A549 (cell line): ENCODE measurements around the gene MCTP1. TPM values are rescaled to one million over a fixed set of nuclear protein-coding genes. Genes with fewer than 3 reads are reported as not detected.

Source experiments
- ATAC-seq, 2 experiments: fragments of 200-7000 bp in 1 of 2; fragments of >200 bp in 1 of 2; cut with Nextera tagmentation in 1 of 2; cut with Tn5 transposase in 1 of 2; 3 replicates each; pipeline versions ENCODE4 v1.8.0 to v1.9.1; 2018 to 2020; ENCODE audit warnings: mild to moderate bottlenecking in 1 of 2, moderate library complexity in 1 of 2
- CTCF ChIA-PET: fragments of 300-600 bp; sonication (Branson Sonifier 250); formaldehyde crosslinking; extraction: SDS; loops from one replicate; lab custom pipeline; 2021; ENCODE audit warnings: antibody characterized with exemption, inconsistent platforms; lab: Yijun Ruan, JAX
- POLR2A ChIA-PET: fragments of 350-600 bp; formaldehyde crosslinking; extraction: SDS; loops from one replicate; lab custom pipeline; 2021; ENCODE audit warnings: antibody characterized with exemption, inconsistent platforms; lab: Yijun Ruan, JAX
- DNase-seq, 2 experiments: peaks; one replicate each; pipeline versions ENCODE4 v3.0.0 to v3.0.0-alpha.2; 2011 to 2016; ENCODE audit warnings: low read depth in 1 of 2, low spot score in 1 of 2
- FAIRE-seq: peaks from 2 replicates; lab custom pipeline; 2011; peaks lifted over from hg19 to GRCh38; lab: Jason Lieb, UNC
- H3K27ac ChIP-seq, 2 experiments: fragments of >200 bp; sonication (Bioruptor Twin); formaldehyde crosslinking; 3 replicates each; pipeline ENCODE4 v1.5.1; 2016 to 2017
- H3K4me1 ChIP-seq: fragments of >200 bp; sonication (Bioruptor Twin); formaldehyde crosslinking; 3 replicates; pipeline ENCODE4 v1.6.1; 2016
- H3K4me2 ChIP-seq: fragments of >200 bp; sonication (Bioruptor Twin); formaldehyde crosslinking; 3 replicates; pipeline ENCODE4 v1.6.1; 2016
- H3K4me3 ChIP-seq: fragments of >200 bp; sonication (Bioruptor Twin); formaldehyde crosslinking; 3 replicates; pipeline ENCODE4 v1.5.1; 2016
- H3K9me3 ChIP-seq: fragments of >200 bp; sonication (Bioruptor Twin); formaldehyde crosslinking; 3 replicates; pipeline ENCODE4 v1.6.1; 2016
- CEBPB ChIP-seq, 2 experiments: fragments of >200 bp in 1 of 2; sonication (Bioruptor Twin) in 1 of 2; formaldehyde crosslinking in 1 of 2; IDR thresholded peaks; 2 replicates each; pipeline ENCODE4 v1.6.1; 2012 to 2016
- CHD2 ChIP-seq: fragments of 150-350 bp; IDR thresholded peaks from 2 replicates; pipeline ENCODE4 v1.6.1; 2014; ENCODE audit warnings: low read length; ENCODE audit not compliant: partially characterized antibody
- FOSL2 ChIP-seq, 2 experiments: fragments of 450-650 bp in 1 of 2; fragments of >200 bp in 1 of 2; sonication (Bioruptor Twin) in 1 of 2; formaldehyde crosslinking; IDR thresholded peaks; 2 replicates each; pipeline versions ENCODE4 v1.5.0 to v1.6.1; 2016 to 2020; ENCODE audit warnings: mild to moderate bottlenecking in 1 of 2, moderate library complexity in 1 of 2
- HOXB5 ChIP-seq: fragments of 250-450 bp; sonication (Bioruptor Pico); IDR thresholded peaks from 2 replicates; pipeline ENCODE4 v1.5.0; 2020; ENCODE audit warnings: mild to moderate bottlenecking, moderate library complexity
- JUN ChIP-seq, 2 experiments: fragments of >200 bp; sonication (Bioruptor Twin); formaldehyde crosslinking; IDR thresholded peaks; 2 replicates in 1 of 2; 3 replicates in 1 of 2; pipeline ENCODE4 v1.6.1; 2016 to 2017
- JUNB ChIP-seq: fragments of >200 bp; sonication (Bioruptor Twin); formaldehyde crosslinking; IDR thresholded peaks from 2 replicates; pipeline ENCODE4 v1.6.1; 2016
- KDM1A ChIP-seq: fragments of 200-600 bp; sonication (generic); IDR thresholded peaks from 2 replicates; pipeline ENCODE4 v1.6.1; 2016; ENCODE audit warnings: low read depth, mild to moderate bottlenecking
- KDM5A ChIP-seq: fragments of 200-600 bp; sonication (generic); IDR thresholded peaks from 2 replicates; pipeline ENCODE4 v1.6.1; 2016; ENCODE audit warnings: antibody characterized with exemption, mild to moderate bottlenecking
- MAX ChIP-seq: IDR thresholded peaks from 2 replicates; pipeline ENCODE4 v1.6.1; 2012
- NFE2L2 ChIP-seq: fragments of 150-350 bp; conservative IDR thresholded peaks from 2 replicates; pipeline ENCODE4 v1.6.1; 2014; ENCODE audit warnings: low read length
- NPAS2 ChIP-seq: fragments of 250-450 bp; sonication (Bioruptor Pico); IDR thresholded peaks from 2 replicates; pipeline ENCODE4 v1.8.0; 2022; ENCODE audit warnings: mild to moderate bottlenecking, moderate library complexity, borderline replicate concordance
- PHF8 ChIP-seq: fragments of 200-600 bp; sonication (generic); IDR thresholded peaks from 2 replicates; pipeline ENCODE4 v1.6.1; 2016; ENCODE audit warnings: low read depth, mild to moderate bottlenecking, antibody characterized with exemption, moderate library complexity, borderline replicate concordance
- RAD21 ChIP-seq, 2 experiments: fragments of >200 bp in 1 of 2; sonication (Bioruptor Twin) in 1 of 2; formaldehyde crosslinking in 1 of 2; IDR thresholded peaks in 1 of 2; conservative IDR thresholded peaks in 1 of 2; 2 replicates in 1 of 2; 3 replicates in 1 of 2; pipeline ENCODE4 v1.6.1; 2012 to 2018; ENCODE audit warnings: inconsistent platforms in 1 of 2
- RARB ChIP-seq: fragments of 250-450 bp; sonication (Bioruptor Pico); IDR thresholded peaks from 2 replicates; pipeline ENCODE4 v1.8.0; 2021; ENCODE audit warnings: mild to moderate bottlenecking, moderate library complexity
- RNF2 ChIP-seq: fragments of 200-600 bp; sonication (generic); IDR thresholded peaks from 2 replicates; pipeline ENCODE4 v1.6.1; 2016; ENCODE audit warnings: low read depth, mild to moderate bottlenecking, antibody characterized with exemption, moderate library complexity, borderline replicate concordance
- SMC3 ChIP-seq: fragments of >200 bp; sonication (Bioruptor Twin); formaldehyde crosslinking; IDR thresholded peaks from 3 replicates; pipeline ENCODE4 v1.6.1; 2018; ENCODE audit warnings: inconsistent platforms
- SREBF2 ChIP-seq: fragments of 450-650 bp; IDR thresholded peaks from 2 replicates; pipeline ENCODE4 v1.6.1; 2014; ENCODE audit warnings: mild to moderate bottlenecking, moderate library complexity
- TFCP2L1 ChIP-seq: fragments of 250-450 bp; sonication (Bioruptor Pico); IDR thresholded peaks from 2 replicates; pipeline ENCODE4 v1.5.0; 2021; ENCODE audit warnings: mild to moderate bottlenecking
- TP53 ChIP-seq: fragments of 250-450 bp; sonication (Bioruptor Pico); IDR thresholded peaks from 2 replicates; pipeline ENCODE4 v1.5.0; 2021; ENCODE audit warnings: mild to moderate bottlenecking, moderate library complexity
- ZC3H11A ChIP-seq: fragments of 450-650 bp; IDR thresholded peaks from 2 replicates; pipeline ENCODE4 v1.6.1; 2014; ENCODE audit warnings: antibody characterized with exemption, mild to moderate bottlenecking
- ZFP36 ChIP-seq: fragments of 450-650 bp; IDR thresholded peaks from 2 replicates; pipeline ENCODE4 v1.6.1; 2014; ENCODE audit warnings: borderline replicate concordance; ENCODE audit not compliant: partially characterized antibody
- ZNF302 ChIP-seq: fragments of 250-450 bp; sonication (Bioruptor Pico); IDR thresholded peaks from 2 replicates; pipeline ENCODE4 v1.9.0; 2021; ENCODE audit warnings: inconsistent platforms, mild to moderate bottlenecking, moderate library complexity
- ZSCAN20 ChIP-seq: fragments of 250-450 bp; sonication (Bioruptor Pico); IDR thresholded peaks from 2 replicates; pipeline ENCODE4 v1.8.0; 2022; ENCODE audit warnings: mild to moderate bottlenecking, moderate library complexity
- WGBS: methylation state at CpG from one replicate; pipeline ENCODE4 v1.1.6; 2017; ENCODE audit errors: missing lambda C conversion rate; 5-methylcytosine and 5-hydroxymethylcytosine counted together
- polyA plus RNA-seq, 4 experiments: library from polyadenylated mRNA; depleted of rRNA in 3 of 4; stranded (reverse); fragments of >200 nt; fragmentation: RNase III in 1 of 4; extraction: RNeasy Plus Mini Kit Qiagen cat#74134 plus additional on column Dnase treatment in 1 of 4; gene quantifications; 2 replicates in 3 of 4; 3 replicates in 1 of 4; pipeline ENCODE4 v1.2.3, GENCODE V29; 2011 to 2017
- TF ChIP-seq, protein P1 (sequence below): fragments of 250-450 bp; sonication (Bioruptor Pico); IDR thresholded peaks from 2 replicates; pipeline ENCODE4 v1.5.0; 2021; ENCODE audit warnings: mild to moderate bottlenecking, moderate library complexity, borderline replicate concordance

The MCTP1 gene
- polyA plus RNA-seq, 2 of the 4 experiments (the other 2 are of a cell fraction): 5.4 to 6.9 TPM

- POLR2A ChIA-PET: no interaction called here
- DNase-seq: no peak
- H3K9me3 ChIP-seq: no peaks in the 10 kb centered on the region
- peaks cover 37% of the 10 kb centered on the region for H3K4me1 ChIP-seq
- no peak for FAIRE-seq
- H3K4me3 ChIP-seq: peak overlapping the region; percentile 48; the same call in 2 of the 3 replicates
- no peak for ATAC-seq
- CTCF ChIA-PET: no interaction called here
- no peak for TF ChIP-seq RNF2
- TF ChIP-seq JUNB: no peak
- no peak for TF ChIP-seq TP53 (CRISPR knock-in tag)
- peak overlapping the region; percentile 82 for H3K4me2 ChIP-seq
- peak overlapping the region; percentile 69 to 74; a peak in 3 of 6 replicates for H3K27ac ChIP-seq
Observed at GRCh38 chr5:95080030-95080429, 204.9 kb downstream of the MCTP1 start.

- WGBS: 93% methylated on average over 2 of the region's 2 CpGs
- FAIRE-seq (no peak), ATAC-seq (no peak), DNase-seq (no peak)
- TF ChIP-seq MAX (no peak), SMC3 (no peak), ZFP36 (no peak), TFCP2L1 (no peak), NPAS2 (CRISPR knock-in tag) (no peak), SREBF2 (no peak), ZNF302 (CRISPR knock-in tag) (no peak)
- Histone ChIP-seq H3K4me2 (no peak overlapping the region; the same call in 2 of the 3 replicates), H3K4me3 (no peak overlapping the region), H3K27ac (no peak overlapping the region), H3K4me1 (peaks cover 26% of the 10 kb centered on the region), H3K9me3 (no peaks in the 10 kb centered on the region)
- CTCF ChIA-PET: no interaction called here
- POLR2A ChIA-PET: no interaction called here
Observed at GRCh38 chr5:95078868-95079267, 206.0 kb downstream of the MCTP1 start.

- WGBS: 85% methylated on average over 8 of the region's 8 CpGs
- Histone ChIP-seq H3K27ac (no peak overlapping the region), H3K4me1 (peaks cover 9% of the 10 kb centered on the region; the same call in 2 of the 3 replicates), H3K9me3 (no peaks in the 10 kb centered on the region), H3K4me3 (no peak overlapping the region), H3K4me2 (no peak overlapping the region)
- no peak for TF ChIP-seq KDM5A
- no peak for TF ChIP-seq FOSL2 (IDR thresholded peaks at IDR 0.05)
- TF ChIP-seq FOSL2 (CRISPR knock-in tag; IDR thresholded peaks at IDR 0.05): no peak
- no peak for TF ChIP-seq ZSCAN20 (CRISPR knock-in tag)
- TF ChIP-seq CHD2: no peak
- no peak for TF ChIP-seq PHF8
- TF ChIP-seq KDM1A: no peak
- TF ChIP-seq, protein P1, sequence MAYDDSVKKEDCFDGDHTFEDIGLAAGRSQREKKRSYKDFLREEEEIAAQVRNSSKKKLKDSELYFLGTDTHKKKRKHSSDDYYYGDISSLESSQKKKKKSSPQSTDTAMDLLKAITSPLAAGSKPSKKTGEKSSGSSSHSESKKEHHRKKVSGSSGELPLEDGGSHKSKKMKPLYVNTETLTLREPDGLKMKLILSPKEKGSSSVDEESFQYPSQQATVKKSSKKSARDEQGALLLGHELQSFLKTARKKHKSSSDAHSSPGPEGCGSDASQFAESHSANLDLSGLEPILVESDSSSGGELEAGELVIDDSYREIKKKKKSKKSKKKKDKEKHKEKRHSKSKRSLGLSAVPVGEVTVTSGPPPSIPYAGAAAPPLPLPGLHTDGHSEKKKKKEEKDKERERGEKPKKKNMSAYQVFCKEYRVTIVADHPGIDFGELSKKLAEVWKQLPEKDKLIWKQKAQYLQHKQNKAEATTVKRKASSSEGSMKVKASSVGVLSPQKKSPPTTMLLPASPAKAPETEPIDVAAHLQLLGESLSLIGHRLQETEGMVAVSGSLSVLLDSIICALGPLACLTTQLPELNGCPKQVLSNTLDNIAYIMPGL (CRISPR knock-in tag): no peak
- no peak for TF ChIP-seq RARB
- no peak for TF ChIP-seq NFE2L2
- TF ChIP-seq JUN (IDR thresholded peaks at IDR 0.05): no peak
- no peak for TF ChIP-seq CEBPB (IDR thresholded peaks at IDR 0.05)
- no peak for TF ChIP-seq RAD21 (conservative IDR thresholded peaks at IDR 0.05 in 1 of 2, IDR thresholded peaks at IDR 0.05 in 1 of 2)
- no peak for TF ChIP-seq ZC3H11A
- TF ChIP-seq HOXB5: no peak
- ChIA-PET POLR2A (no interaction called here), CTCF (no interaction called here)
- DNase-seq (no peak), ATAC-seq (no peak), FAIRE-seq (no peak)
Observed at GRCh38 chr5:95076395-95077185, 208.3 kb downstream of the MCTP1 start.
